Measurements from ENCODE around the gene C19orf73. TPM values are rescaled to one million over a fixed set of nuclear protein-coding genes. Genes with fewer than 3 reads are reported as not detected.

The C19orf73 gene
- total and polyA plus RNA-seq, 2 donors from 2014 or later, result 0.82 to 3.9 TPM

- no peaks in the 10 kb centered on the region for H3K9me3 ChIP-seq (ENCODE audit: control insufficient read depth in 2 of 3, insufficient read depth in 1 of 3, low read length in 3 of 3)
- DNase-seq (no peak), FAIRE-seq (no peak)
- peaks cover 0 to 6% (median 6%) of the 10 kb centered on the region in 3 donors for H3K4me1 ChIP-seq (ENCODE audit: control insufficient read depth in 2 of 3, insufficient read depth in 2 of 3, low read depth in 1 of 3, low read length in 3 of 3)
- peaks cover 11 to 34% (median 20%) of the 10 kb centered on the region in 3 donors for H3K36me3 ChIP-seq (ENCODE audit: control insufficient read depth in 2 of 3, insufficient read depth in 3 of 3, low read length in 3 of 3)
- no peak overlapping the region for H3K27ac ChIP-seq (ENCODE audit: low read depth in 2 of 2, low read length in 2 of 2)
- intact Hi-C loops (cut with DNase I), result no loop called here
- TF ChIP-seq, protein P1, sequence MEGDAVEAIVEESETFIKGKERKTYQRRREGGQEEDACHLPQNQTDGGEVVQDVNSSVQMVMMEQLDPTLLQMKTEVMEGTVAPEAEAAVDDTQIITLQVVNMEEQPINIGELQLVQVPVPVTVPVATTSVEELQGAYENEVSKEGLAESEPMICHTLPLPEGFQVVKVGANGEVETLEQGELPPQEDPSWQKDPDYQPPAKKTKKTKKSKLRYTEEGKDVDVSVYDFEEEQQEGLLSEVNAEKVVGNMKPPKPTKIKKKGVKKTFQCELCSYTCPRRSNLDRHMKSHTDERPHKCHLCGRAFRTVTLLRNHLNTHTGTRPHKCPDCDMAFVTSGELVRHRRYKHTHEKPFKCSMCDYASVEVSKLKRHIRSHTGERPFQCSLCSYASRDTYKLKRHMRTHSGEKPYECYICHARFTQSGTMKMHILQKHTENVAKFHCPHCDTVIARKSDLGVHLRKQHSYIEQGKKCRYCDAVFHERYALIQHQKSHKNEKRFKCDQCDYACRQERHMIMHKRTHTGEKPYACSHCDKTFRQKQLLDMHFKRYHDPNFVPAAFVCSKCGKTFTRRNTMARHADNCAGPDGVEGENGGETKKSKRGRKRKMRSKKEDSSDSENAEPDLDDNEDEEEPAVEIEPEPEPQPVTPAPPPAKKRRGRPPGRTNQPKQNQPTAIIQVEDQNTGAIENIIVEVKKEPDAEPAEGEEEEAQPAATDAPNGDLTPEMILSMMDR (IDR thresholded peaks at IDR 0.05; ENCODE audit: borderline replicate concordance, extremely low read depth, insufficient read depth), result no peak
- H3K4me3 ChIP-seq (ENCODE audit: low read length in 3 of 3), result no peak overlapping the region
- no peak overlapping the region for H3K9ac ChIP-seq (ENCODE audit: low read length in 3 of 3)
- no peaks in the 10 kb centered on the region for H3K27me3 ChIP-seq (ENCODE audit: control insufficient read depth, insufficient read depth, low read length)
Measured at GRCh38 chr19:49091391-49092038, 27.4 kb downstream of the C19orf73 start.

- peaks cover 0 to 13% (median 10%) of the 10 kb centered on the region in 3 donors for H3K4me1 ChIP-seq (ENCODE audit: control insufficient read depth in 2 of 3, insufficient read depth in 2 of 3, low read depth in 1 of 3, low read length in 3 of 3)
- no peaks in the 10 kb centered on the region for H3K9me3 ChIP-seq (ENCODE audit: control insufficient read depth in 2 of 3, insufficient read depth in 1 of 3, low read length in 3 of 3)
- no peak overlapping the region for H3K27ac ChIP-seq (ENCODE audit: low read depth in 2 of 2, low read length in 2 of 2)
- no peak for FAIRE-seq
- peak overlapping the region; percentile 79 to 99 (median 95) for H3K4me3 ChIP-seq (ENCODE audit: low read length in 3 of 3)
- no peak for DNase-seq
- H3K36me3 ChIP-seq (ENCODE audit: control insufficient read depth in 2 of 3, insufficient read depth in 3 of 3, low read length in 3 of 3), result peaks cover 8 to 12% (median 11%) of the 10 kb centered on the region in 3 donors
- intact Hi-C loops (cut with DNase I), result no loop called here
- TF ChIP-seq, protein P1 (IDR thresholded peaks at IDR 0.05; ENCODE audit: borderline replicate concordance, extremely low read depth, insufficient read depth), result no peak
- peak overlapping the region; percentile 61 to 97 (median 83) for H3K9ac ChIP-seq (ENCODE audit: low read length in 3 of 3)
- no peaks in the 10 kb centered on the region for H3K27me3 ChIP-seq (ENCODE audit: control insufficient read depth, insufficient read depth, low read length)
Measured at GRCh38 chr19:49086296-49086695, 32.6 kb downstream of the C19orf73 start.

- H3K4me1 ChIP-seq (ENCODE audit: control insufficient read depth in 2 of 3, insufficient read depth in 2 of 3, low read depth in 1 of 3, low read length in 3 of 3), result peaks cover 0 to 13% (median 10%) of the 10 kb centered on the region in 3 donors
- no peaks in the 10 kb centered on the region for H3K27me3 ChIP-seq (ENCODE audit: control insufficient read depth, insufficient read depth, low read length)
- intact Hi-C loops (cut with DNase I), result no loop called here
- FAIRE-seq (no peak), DNase-seq (no peak)
- TF ChIP-seq, protein P1 (IDR thresholded peaks at IDR 0.05; ENCODE audit: borderline replicate concordance, extremely low read depth, insufficient read depth), result no peak
- peaks cover 8% of the 10 kb centered on the region in 3 donors for H3K36me3 ChIP-seq (ENCODE audit: control insufficient read depth in 2 of 3, insufficient read depth in 3 of 3, low read length in 3 of 3)
- peak overlapping the region; percentile 91 to 92 for H3K27ac ChIP-seq (ENCODE audit: low read depth in 2 of 2, low read length in 2 of 2)
- peak overlapping the region; percentile 79 to 99 (median 95) for H3K4me3 ChIP-seq (ENCODE audit: low read length in 3 of 3)
- H3K9me3 ChIP-seq (ENCODE audit: control insufficient read depth in 2 of 3, insufficient read depth in 1 of 3, low read length in 3 of 3), result no peaks in the 10 kb centered on the region
- H3K9ac ChIP-seq (ENCODE audit: low read length in 3 of 3), result peak overlapping the region; percentile 61 to 97 (median 83)
Measured at GRCh38 chr19:49085868-49086232, 33.1 kb downstream of the C19orf73 start.
